GM23338 (cell line): ENCODE data around the gene HHATL.

ENCODE experiments used
- CTCF ChIP-seq, 2 experiments: fragments of 200-600 bp in 1 of 2; sonication (generic) in 1 of 2; conservative IDR thresholded peaks; 2 replicates each; pipeline versions ENCODE4 v1.5.1 to v1.6.1; 2016 to 2017; ENCODE audit warnings: antibody characterized with exemption in 2 of 2, low read depth in 2 of 2, mild to moderate bottlenecking in 2 of 2, moderate library complexity in 1 of 2
- ETS1 ChIP-seq: IDR thresholded peaks from 2 replicates; pipeline ENCODE4 v1.6.1; 2016; ENCODE audit warnings: antibody characterized with exemption
- EZH2phosphoT487 ChIP-seq: fragments of 200-600 bp; sonication (generic); IDR thresholded peaks from one replicate; pipeline ENCODE4 v1.8.1; 2018; ENCODE audit warnings: antibody characterized with exemption; ENCODE audit not compliant: unreplicated experiment
- REST ChIP-seq: IDR thresholded peaks from one replicate; pipeline ENCODE4 v1.6.1; 2018; ENCODE audit warnings: antibody characterized with exemption; ENCODE audit not compliant: unreplicated experiment

DNA sequence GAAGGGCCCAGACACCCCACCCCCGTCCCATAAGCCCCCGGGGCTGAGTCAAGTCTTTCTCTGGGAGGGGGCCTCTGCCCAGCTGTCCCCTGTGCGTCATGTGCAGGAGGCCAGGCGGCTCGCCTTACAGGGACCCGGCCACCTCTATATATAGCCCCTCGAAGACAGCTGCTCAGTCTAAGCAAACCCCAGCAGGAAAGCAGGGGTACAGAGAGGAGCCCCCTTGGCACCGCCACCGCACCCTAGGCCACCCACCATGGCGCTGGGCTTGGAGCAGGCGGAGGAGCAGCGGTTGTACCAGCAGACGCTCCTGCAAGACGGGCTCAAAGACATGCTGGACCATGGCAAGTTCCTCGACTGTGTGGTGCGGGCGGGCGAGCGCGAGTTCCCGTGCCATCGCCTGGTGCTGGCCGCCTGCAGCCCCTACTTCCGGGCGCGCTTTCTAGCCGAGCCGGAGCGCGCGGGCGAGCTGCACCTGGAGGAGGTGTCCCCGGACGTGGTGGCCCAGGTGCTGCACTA is 17.2 kb downstream of the HHATL start, which contains the start of gene KLHL40:
- TF ChIP-seq CTCF (conservative IDR thresholded peaks at IDR 0.05; ENCODE audit: low read depth in 2 of 2) (no peak), EZH2phosphoT487 (no peak), REST (no peak), ETS1 (no peak)
